Activated CD8-positive, alpha-beta memory T cell treated with anti-CD3 and anti-CD28 coated beads, Interleukin-2, amount 50 U/mL, for 4 hours (primary cell): Measurements from ENCODE around the gene MRPS27.
"Not testable (repeated sequence)": the region's sequence is repeated elsewhere in the genome, so short reads cannot be mapped to it uniquely, and the experiment has no call there.

Source experiments
- DNase-seq: peaks from one replicate; pipeline ENCODE4 v3.0.0-alpha.2; 2020

MRPS27 gene

GRCh38 chr5:72197393-72197792, 122.6 kb downstream of the MRPS27 start:
- DNase-seq: no peak

DNA sequence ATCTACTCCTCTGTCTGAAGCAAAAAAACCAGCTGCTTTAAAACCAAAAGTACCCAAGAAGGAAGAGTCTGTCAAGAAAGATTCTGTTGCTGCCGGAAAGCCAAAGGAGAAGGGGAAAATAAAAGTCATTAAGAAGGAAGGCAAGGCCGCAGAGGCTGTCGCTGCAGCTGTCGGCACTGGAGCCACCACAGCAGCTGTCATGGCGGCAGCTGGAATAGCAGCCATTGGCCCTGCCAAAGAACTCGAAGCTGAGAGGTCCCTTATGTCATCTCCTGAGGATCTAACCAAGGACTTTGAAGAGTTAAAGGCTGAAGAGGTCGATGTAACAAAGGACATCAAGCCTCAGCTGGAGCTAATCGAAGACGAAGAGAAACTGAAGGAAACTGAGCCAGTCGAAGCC, 124.5 kb downstream of the MRPS27 start:
- DNase-seq: no peak

DNA sequence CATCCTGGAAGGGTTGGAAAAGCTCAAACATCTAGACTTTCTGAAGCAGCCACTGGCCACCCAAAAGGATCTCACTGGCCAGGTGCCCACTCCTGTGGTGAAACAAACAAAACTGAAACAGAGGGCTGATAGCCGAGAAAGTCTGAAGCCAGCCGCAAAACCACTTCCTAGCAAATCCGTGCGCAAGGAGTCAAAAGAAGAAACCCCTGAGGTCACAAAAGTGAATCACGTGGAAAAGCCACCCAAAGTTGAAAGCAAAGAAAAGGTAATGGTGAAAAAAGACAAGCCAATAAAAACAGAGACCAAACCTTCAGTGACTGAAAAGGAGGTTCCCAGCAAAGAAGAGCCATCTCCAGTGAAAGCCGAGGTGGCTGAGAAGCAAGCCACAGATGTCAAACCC, 125.2 kb downstream of the MRPS27 start:
- DNase-seq: no peak

DNA sequence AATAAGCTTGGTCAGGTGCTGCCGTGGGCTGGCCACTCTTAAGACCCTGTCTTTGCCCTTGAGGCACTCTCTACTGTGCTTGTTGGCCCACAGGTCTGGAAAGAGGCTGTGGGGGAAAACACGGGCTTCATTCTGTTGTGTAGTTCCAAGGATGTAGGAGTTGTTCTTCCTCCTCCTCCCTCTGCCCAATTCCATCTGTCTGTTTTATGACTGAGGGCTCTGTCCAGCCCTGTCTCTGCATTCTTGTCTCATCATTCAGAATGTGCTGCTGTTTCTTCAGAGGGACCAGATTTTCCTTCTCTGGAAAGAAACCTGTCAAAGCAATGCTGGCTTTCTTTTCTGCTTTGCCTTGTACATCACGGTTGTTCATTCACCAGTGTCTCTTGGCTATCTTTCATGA, 128.6 kb downstream of the MRPS27 start:
- DNase-seq: no peak

DNA sequence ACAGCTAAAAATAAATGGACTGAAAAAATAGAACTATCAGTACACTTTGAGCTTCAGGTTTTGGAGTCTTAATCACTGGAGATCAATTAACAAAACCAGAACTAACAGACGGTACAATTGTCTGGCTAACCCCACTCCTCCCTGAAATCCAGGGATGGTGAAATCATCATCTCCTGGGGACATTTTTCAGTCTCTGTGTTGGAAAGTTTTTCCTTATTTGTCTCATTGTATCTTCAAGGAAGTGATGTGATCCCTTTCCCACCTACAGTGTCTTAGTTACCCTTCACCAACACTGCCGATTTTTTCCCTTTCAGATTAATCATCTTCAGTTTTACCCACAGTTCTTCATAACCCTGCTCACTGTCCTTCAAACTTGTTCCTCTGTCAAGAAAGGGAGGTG, 130.9 kb downstream of the MRPS27 start:
- DNase-seq: no peak

GRCh38 chr5:72188166-72188565, 131.9 kb downstream of the MRPS27 start:
- DNase-seq: no peak

DNA sequence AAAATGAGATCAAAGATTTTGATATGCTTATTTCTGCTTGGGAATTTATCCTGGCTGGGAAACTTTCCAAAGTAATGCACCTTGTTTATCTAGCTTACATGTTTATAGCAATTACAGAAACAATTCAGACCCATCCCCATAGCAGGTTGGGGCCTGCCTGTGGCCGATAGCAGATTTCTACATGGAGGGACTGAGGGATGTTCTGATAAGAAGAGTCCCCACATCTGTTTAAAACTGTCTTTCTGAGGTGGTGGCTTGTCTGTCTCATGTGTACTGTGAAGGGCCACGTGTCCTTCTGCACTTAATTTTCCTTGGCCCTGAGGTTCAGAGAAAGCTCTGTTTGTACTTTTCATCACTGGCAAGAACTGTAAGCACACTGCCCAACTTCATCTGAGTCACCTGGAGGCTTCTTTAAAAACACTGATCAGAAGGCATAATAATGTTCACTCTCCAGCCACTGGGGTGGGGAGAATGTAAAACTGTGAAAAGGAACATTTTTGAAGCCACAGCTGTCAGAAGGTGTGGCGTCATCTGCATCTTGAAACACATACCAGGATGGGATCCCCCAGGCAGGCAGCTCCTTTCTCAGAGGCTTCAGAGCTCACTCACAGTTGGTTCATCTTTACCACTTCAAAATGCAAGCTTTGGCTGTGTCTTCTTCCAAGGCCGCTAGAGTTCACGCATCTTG, 132.5 kb downstream of the MRPS27 start:
- no peak for DNase-seq

GRCh38 chr5:72185496-72186329, 134.3 kb downstream of the MRPS27 start:
- DNase-seq: no peak

GRCh38 chr5:72184408-72184807, 135.6 kb downstream of the MRPS27 start:
- no peak for DNase-seq

DNA sequence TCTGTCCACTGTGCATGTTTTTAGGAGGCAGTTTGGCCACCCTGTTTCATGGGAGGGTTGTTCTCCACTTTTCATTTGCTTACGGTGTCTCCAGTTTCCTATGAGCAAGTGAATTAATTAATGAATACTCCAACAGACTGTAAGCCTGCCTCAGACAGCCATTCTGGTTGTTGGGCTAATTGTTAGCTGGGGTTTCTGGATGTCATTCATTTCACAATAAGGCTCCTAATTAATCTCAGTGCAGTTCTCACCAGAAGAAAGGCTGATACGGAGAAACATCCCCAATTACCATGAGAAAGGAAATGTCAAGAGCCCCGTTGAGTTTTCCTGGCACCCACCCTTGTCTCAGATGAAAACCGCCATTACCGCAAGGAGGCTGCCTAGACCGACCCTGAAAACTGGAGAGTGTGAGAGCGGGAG, 136.9 kb downstream of the MRPS27 start:
- DNase-seq: no peak

GRCh38 chr5:72182686-72183085, 137.4 kb downstream of the MRPS27 start:
- DNase-seq: no peak

- DNase-seq: no peak
Observed at GRCh38 chr5:72180925-72181324, 139.1 kb downstream of the MRPS27 start.

DNA sequence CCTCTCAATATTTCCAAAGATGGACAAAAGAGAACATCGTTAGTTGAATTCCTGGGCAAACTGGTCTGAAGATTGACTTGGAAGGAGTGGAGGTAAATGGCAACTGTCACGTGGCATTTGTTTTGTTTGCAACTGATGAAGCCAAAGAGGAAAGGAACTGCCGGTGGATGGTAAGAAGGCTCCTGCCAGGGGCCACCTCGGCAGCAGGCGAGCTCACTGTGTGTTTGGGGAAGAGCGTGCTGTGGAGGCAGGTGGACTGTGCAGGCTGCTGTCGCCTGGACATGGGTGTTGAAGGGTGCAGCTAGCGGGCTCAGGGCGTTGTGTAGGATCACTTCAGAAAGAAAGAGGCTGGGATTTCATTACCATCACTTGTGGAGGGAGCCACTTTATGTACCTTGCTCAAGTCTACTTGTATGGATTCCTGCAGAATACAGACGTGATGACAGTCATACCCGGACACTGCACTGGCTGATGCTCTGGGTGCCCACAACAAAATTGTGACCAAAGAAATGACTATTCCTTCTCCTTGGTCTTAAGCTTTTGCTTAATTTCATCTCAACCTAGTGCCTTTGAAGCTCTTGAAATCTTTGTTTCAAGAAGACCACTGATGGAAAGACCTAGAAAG, 140.1 kb downstream of the MRPS27 start:
- no peak for DNase-seq

GRCh38 chr5:72179028-72179815, 140.8 kb downstream of the MRPS27 start:
- DNase-seq: no peak

GRCh38 chr5:72177538-72177937, 142.5 kb downstream of the MRPS27 start:
- DNase-seq: no peak

DNA sequence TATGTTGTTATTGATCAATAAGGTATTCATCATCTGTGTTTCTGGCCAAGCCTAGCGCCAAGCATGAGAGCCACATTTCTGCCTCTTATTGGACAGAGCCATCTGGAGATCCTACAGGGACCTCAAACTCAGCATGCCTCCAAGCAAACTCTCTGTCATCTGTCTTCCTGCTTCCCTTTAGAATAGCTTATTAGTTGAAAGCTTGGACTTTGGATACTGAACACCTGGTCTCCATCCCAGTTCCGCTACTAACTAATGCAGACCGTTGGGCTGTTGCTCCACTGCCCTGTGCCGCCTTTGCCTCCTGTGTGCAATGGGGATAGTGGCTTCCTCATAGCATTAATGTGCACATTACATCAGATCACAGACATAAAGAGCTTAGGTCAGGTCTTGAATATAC, 147.3 kb downstream of the MRPS27 start:
- DNase-seq: no peak

- DNase-seq: no peak
Observed at GRCh38 chr5:72171667-72172066, 148.4 kb downstream of the MRPS27 start.

- DNase-seq: not testable (repeated sequence)
Observed at GRCh38 chr5:72171181-72171580, 148.9 kb downstream of the MRPS27 start.

DNA sequence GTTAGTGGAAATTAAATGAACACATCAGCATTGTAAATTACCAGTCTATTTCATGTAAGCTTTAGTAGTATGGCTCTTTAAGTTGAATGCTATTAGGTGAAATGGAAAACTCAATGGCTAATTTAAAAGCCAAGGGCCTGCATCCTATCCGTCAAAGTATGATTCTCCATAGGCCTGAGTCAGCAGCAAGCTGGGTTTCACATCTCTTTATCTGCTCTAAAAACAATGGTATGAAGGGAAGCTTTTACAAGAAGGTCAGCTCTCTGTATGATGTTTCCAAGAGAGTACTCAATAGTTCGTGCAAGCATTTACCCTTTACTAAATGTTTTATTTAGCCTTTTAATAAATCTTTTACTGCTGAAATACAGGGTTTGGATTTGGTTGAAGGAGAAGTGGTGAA, 149.9 kb downstream of the MRPS27 start:
- DNase-seq: no peak
